NK-92 (cell line): ENCODE data around the gene SLC2A9.

Experiments used
- DNase-seq: peaks from one replicate; lab custom pipeline; 2025; ENCODE audit not compliant: unreplicated experiment; lab: John Stamatoyannopoulos, UW

The SLC2A9 gene

GRCh38 chr4:9968472-9968871 lies 52.8 kb downstream of the SLC2A9 start:
- no peak for DNase-seq

- DNase-seq, result no peak
Measured at GRCh38 chr4:9964879-9965278, 56.4 kb downstream of the SLC2A9 start.

- DNase-seq, result no peak
Measured at GRCh38 chr4:9963328-9963727, 58.0 kb downstream of the SLC2A9 start.

- no peak for DNase-seq
Measured at GRCh38 chr4:9962611-9963314, 58.5 kb downstream of the SLC2A9 start.

- DNase-seq, result no peak
Measured at GRCh38 chr4:9954468-9954867, 66.8 kb downstream of the SLC2A9 start.

GRCh38 chr4:9953089-9953488 lies 68.2 kb downstream of the SLC2A9 start:
- no peak for DNase-seq

GRCh38 chr4:9952415-9952950 lies 68.8 kb downstream of the SLC2A9 start:
- DNase-seq, result no peak

GRCh38 chr4:9949573-9949972 lies 71.7 kb downstream of the SLC2A9 start:
- no peak for DNase-seq

GRCh38 chr4:9947168-9948062 lies 73.9 kb downstream of the SLC2A9 start:
- DNase-seq, result no peak

GRCh38 chr4:9946170-9946569 lies 75.1 kb downstream of the SLC2A9 start:
- no peak for DNase-seq

GRCh38 chr4:9944431-9945425 lies 76.6 kb downstream of the SLC2A9 start:
- no peak for DNase-seq

- no peak for DNase-seq
Measured at GRCh38 chr4:9943761-9944160, 77.5 kb downstream of the SLC2A9 start.

GRCh38 chr4:9942921-9943600 lies 78.2 kb downstream of the SLC2A9 start:
- DNase-seq, result no peak

- DNase-seq, result no peak
Measured at GRCh38 chr4:9942139-9942538, 79.2 kb downstream of the SLC2A9 start.

- no peak for DNase-seq
Measured at GRCh38 chr4:9940041-9940440, 81.3 kb downstream of the SLC2A9 start.

- no peak for DNase-seq
Measured at GRCh38 chr4:9938933-9939332, 82.4 kb downstream of the SLC2A9 start.

GRCh38 chr4:9937078-9937477 lies 84.2 kb downstream of the SLC2A9 start:
- DNase-seq, result no peak

GRCh38 chr4:9936129-9936644 lies 85.1 kb downstream of the SLC2A9 start:
- DNase-seq, result no peak

GRCh38 chr4:9933956-9934355 lies 87.3 kb downstream of the SLC2A9 start:
- DNase-seq, result no peak

GRCh38 chr4:9933184-9933583 lies 88.1 kb downstream of the SLC2A9 start:
- DNase-seq, result no peak
